Spleen (tissue), 11 donors: ENCODE results near the gene GALNT18. TPM values are rescaled to one million over a fixed set of nuclear protein-coding genes. Genes with fewer than 3 reads are reported as not detected.

ENCODE experiments used
- DNase-seq: peaks from one replicate; pipeline ENCODE4 v3.0.0-alpha.2; 2020
- H3K27ac ChIP-seq, 8 donors: fragments of 200-600 bp; sonication (generic) in 7 of 8; 1 replicate in 4 of 8; 2 replicates in 4 of 8; pipeline versions ENCODE4 v1.5.0 to v1.8.0; 2016 to 2021; ENCODE audit warnings: inconsistent platforms in 4 of 8, mild to moderate bottlenecking in 4 of 8, moderate library complexity in 1 of 8
- H3K27me3 ChIP-seq, 7 donors: fragments of 200-600 bp; sonication (generic) in 6 of 7; replicated peaks in 1 of 7; 1 replicate in 4 of 7; 2 replicates in 3 of 7; pipeline versions ENCODE4 v1.5.0 to v1.8.0; 2016 to 2021; ENCODE audit warnings: inconsistent platforms in 3 of 7, mild to moderate bottlenecking in 1 of 7
- H3K36me3 ChIP-seq, 6 donors: fragments of 200-600 bp; sonication (generic) in 5 of 6; 1 replicate in 4 of 6; 2 replicates in 2 of 6; pipeline versions ENCODE4 v1.5.0 to v1.8.0; 2016 to 2021; ENCODE audit warnings: inconsistent platforms in 2 of 6
- H3K4me1 ChIP-seq, 6 donors: fragments of 200-600 bp; sonication (generic) in 5 of 6; 1 replicate in 3 of 6; 2 replicates in 3 of 6; pipeline versions ENCODE4 v1.5.0 to v1.8.0; 2016 to 2021; ENCODE audit warnings: inconsistent platforms in 3 of 6
- H3K4me3 ChIP-seq, 8 donors: fragments of 200-600 bp; sonication (generic) in 7 of 8; 1 replicate in 4 of 8; 2 replicates in 4 of 8; pipeline versions ENCODE4 v1.5.0 to v1.8.0; 2016 to 2021; ENCODE audit warnings: inconsistent platforms in 4 of 8, mild to moderate bottlenecking in 4 of 8, moderate library complexity in 2 of 8
- H3K9me3 ChIP-seq, 8 donors: fragments of 200-600 bp; sonication (generic) in 7 of 8; 1 replicate in 4 of 8; 2 replicates in 4 of 8; pipeline versions ENCODE4 v1.5.0 to v1.8.0; 2016 to 2021; ENCODE audit warnings: inconsistent platforms in 4 of 8
- CTCF ChIP-seq, 11 experiments: fragments of 200-600 bp in 7 of 11; fragments of 450-650 bp in 4 of 11; sonication (generic) in 4 of 11; IDR thresholded peaks in 8 of 11; conservative IDR thresholded peaks in 3 of 11; 1 replicate in 7 of 11; 2 replicates in 4 of 11; pipeline versions ENCODE4 v1.4.0 to v1.8.0; 2016 to 2021; ENCODE audit warnings: antibody characterized with exemption in 11 of 11, inconsistent platforms in 4 of 11, mild to moderate bottlenecking in 1 of 11
- POLR2A ChIP-seq, 3 donors: fragments of 450-650 bp; IDR thresholded peaks; one replicate each; pipeline ENCODE4 v1.5.1; 2017; ENCODE audit warnings: antibody characterized with exemption in 3 of 3, mild to moderate bottlenecking in 1 of 3
- POLR2AphosphoS5 ChIP-seq, 3 donors: sonication (generic); formaldehyde crosslinking; IDR thresholded peaks; one replicate each; pipeline ENCODE4 v1.5.1; 2017; ENCODE audit warnings: antibody characterized with exemption in 3 of 3
- WGBS, 5 donors: extraction: QIAGEN DNeasy Blood & Tissue Kit in 3 of 5; methylation state at CpG; one replicate each; pipeline versions ENCODE4 v1.1.5 to v1.1.7; 2013 to 2018; 5-methylcytosine and 5-hydroxymethylcytosine counted together
- intact Hi-C: fragments of 100-400 bp; cut with DNase I; formaldehyde crosslinking; loops from one replicate; pipeline ENCODE4 v1.15.0; 2023; ENCODE audit warnings: low total_unique reads
- polyA plus RNA-seq, 3 donors: library from polyadenylated mRNA; stranded (reverse); fragments of 200-250 nt; gene quantifications; one replicate each; pipeline ENCODE4 v1.2.1, GENCODE V29; 2013
- total RNA-seq, 7 donors: library from RNA; depleted of rRNA in 3 of 7; stranded (reverse); fragments of >200 nt in 3 of 7; fragmentation: NEBNext Ultra II Directional in 4 of 7; extraction: Animal tissue kit (Norgen Biotek cat#: 25700) in 4 of 7; gene quantifications; one replicate each; pipeline versions ENCODE4 v1.1.0 to v1.2.1, GENCODE V29; 2016 to 2021
- donor health status: healthy with polysubstance abuse.
- donor health status: DM: no; HTN: no; CAD: no; lungs with moderate emphysema.
- donor health status: DM: no; HTN: no; CAD: no.
- donor health status: Bipolar disorder and iron deficiency.
- donor health status: healthy.
- donor health status: DM: no; HTN: no; CAD: no.
- donor health status: DM: yes; HTN: yes; CAD: no.

The GALNT18 gene
- total and polyA plus RNA-seq, 10 donors: 0.87 to 6.9 (median 3.9) TPM

DNA sequence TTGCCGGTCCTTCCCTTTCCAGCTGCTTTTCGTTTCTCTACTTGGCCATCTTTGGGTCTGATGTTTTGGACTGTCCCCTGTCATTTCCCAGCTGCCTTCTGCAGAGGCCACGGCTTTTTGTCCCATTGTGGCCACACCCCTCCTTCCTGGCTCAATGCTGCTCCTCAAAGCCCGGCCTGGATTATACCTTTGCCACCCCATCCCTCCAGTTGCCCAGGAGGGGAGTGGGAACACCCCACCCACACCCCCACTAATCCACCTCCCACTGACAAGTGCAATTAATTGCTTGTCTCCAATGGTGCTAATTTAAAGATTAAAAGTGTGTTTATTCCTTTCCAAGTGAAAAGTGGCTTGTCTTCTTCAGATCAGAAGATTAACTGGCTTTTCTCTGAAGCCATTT lies 234.6 kb downstream of the GALNT18 start:
- intact Hi-C loops: no loop called here
- DNase-seq: no peak
- Histone ChIP-seq H3K4me1 (peaks cover 0 to 13% (median 0%) of the 10 kb centered on the region in 6 donors), H3K27me3 (no peaks in the 10 kb centered on the region), H3K4me3 (no peak overlapping the region), H3K27ac (no peak overlapping the region), H3K36me3 (no peaks in the 10 kb centered on the region), H3K9me3 (no peaks in the 10 kb centered on the region)
- 63 to 76% (median 65%) methylated on average over 4 of the region's 4 CpGs for WGBS, 5 donors
- TF ChIP-seq POLR2AphosphoS5 (IDR thresholded peaks at IDR 0.05) (no peak), POLR2A (IDR thresholded peaks at IDR 0.05) (no peak), CTCF (IDR thresholded peaks at IDR 0.05 in 8 of 11, conservative IDR thresholded peaks at IDR 0.05 in 3 of 11) (no peak)

DNA sequence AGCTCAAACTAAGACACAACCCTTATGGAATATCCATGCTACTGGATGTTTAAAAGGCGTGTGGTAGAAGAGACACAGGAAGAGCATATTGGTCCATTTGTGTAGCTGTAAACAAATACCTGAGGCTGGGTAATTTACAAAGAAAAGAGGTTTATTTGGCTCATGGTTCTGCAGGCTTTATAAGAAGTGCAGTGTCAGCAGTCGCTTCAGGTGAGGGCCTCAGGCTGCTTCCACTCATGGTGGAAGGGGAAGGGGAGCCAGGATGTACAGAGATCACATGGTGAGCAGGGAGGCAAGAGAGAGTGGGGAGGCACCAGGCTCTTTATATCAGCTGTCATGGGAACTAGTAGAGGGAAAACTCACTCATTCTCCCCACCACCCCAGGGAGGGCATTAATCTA lies 237.0 kb downstream of the GALNT18 start:
- no peaks in the 10 kb centered on the region for H3K27me3 ChIP-seq
- whole genome bisulfite sequencing, 5 donors: 88 to 100% (median 92%) methylated on average over 2 of the region's 2 CpGs
- peaks cover 0 to 8% (median 0%) of the 10 kb centered on the region in 6 donors for H3K4me1 ChIP-seq
- no peak for DNase-seq
- H3K27ac ChIP-seq: no peak overlapping the region
- H3K36me3 ChIP-seq: no peaks in the 10 kb centered on the region
- no peaks in the 10 kb centered on the region for H3K9me3 ChIP-seq
- TF ChIP-seq POLR2A (IDR thresholded peaks at IDR 0.05) (no peak), CTCF (IDR thresholded peaks at IDR 0.05 in 8 of 11, conservative IDR thresholded peaks at IDR 0.05 in 3 of 11) (no peak), POLR2AphosphoS5 (IDR thresholded peaks at IDR 0.05) (no peak)
- intact Hi-C loops: no loop called here
- H3K4me3 ChIP-seq: no peak overlapping the region

DNA sequence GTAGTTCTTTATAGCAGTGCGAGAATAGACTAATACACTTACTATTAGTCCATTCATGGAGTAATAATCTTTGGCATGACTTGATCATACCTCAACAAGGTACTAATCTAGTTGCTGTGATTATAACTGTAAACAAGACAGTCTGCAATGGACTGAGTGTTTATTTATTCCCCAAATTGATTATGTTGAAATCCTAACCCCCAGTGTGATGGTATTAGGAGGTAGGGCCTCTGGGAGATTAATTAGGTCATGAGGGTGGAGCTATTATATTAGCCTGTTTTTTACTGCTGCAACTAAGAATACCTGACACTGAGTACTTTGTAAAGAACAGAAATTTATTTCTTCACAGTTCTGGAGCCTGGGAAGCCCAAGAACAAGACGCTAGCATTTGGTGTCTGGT lies 237.8 kb downstream of the GALNT18 start:
- intact Hi-C loops: no loop called here
- Histone ChIP-seq H3K4me1 (peaks cover 0 to under 1% (median 0%) of the 10 kb centered on the region in 6 donors), H3K4me3 (no peak overlapping the region), H3K27ac (no peak overlapping the region), H3K9me3 (no peaks in the 10 kb centered on the region), H3K36me3 (no peaks in the 10 kb centered on the region), H3K27me3 (no peaks in the 10 kb centered on the region)
- no peak for DNase-seq
- TF ChIP-seq CTCF (IDR thresholded peaks at IDR 0.05 in 8 of 11, conservative IDR thresholded peaks at IDR 0.05 in 3 of 11) (no peak), POLR2AphosphoS5 (IDR thresholded peaks at IDR 0.05) (no peak), POLR2A (IDR thresholded peaks at IDR 0.05) (no peak)
- 82 to 94% (median 93%) methylated on average over 2 of the region's 2 CpGs for WGBS, 5 donors

DNA sequence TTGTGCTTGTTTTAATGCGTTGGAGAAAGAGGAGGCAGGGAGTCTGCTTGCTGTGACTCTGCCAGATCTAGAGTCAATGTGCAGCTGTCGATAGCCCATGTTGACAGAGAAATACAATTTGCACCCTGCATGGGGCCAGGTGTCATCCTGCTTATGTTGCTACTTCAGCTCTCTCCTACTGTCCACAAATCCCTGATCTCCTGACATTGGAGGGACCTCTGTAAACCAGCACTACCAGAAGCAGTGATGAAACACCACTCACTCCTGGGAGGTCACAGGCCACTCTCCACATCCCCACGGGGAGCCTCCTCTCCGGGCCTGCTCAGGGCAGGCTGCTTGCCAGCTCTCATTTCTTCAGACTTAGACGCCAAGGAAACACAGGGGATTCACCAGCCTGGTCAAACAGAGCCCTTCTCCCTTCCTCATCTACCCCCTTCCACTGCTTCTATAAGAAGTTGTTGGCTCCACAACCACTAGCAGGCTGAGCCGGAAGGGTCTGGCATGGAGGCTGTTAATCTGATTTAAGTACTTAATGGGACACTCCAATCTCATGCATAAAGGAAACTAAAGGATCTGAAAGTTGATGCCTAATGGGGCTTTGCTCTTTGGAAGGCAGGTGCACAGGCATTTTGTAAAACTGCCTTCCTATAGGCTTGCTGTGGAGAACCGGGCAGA lies 238.8 kb downstream of the GALNT18 start:
- H3K27ac ChIP-seq: no peak overlapping the region
- no peak overlapping the region for H3K4me3 ChIP-seq
- no peaks in the 10 kb centered on the region for H3K4me1 ChIP-seq
- no peak for DNase-seq
- H3K9me3 ChIP-seq: no peaks in the 10 kb centered on the region
- no peak for TF ChIP-seq CTCF (IDR thresholded peaks at IDR 0.05 in 8 of 11, conservative IDR thresholded peaks at IDR 0.05 in 3 of 11)
- TF ChIP-seq POLR2A (IDR thresholded peaks at IDR 0.05): no peak
- TF ChIP-seq POLR2AphosphoS5 (IDR thresholded peaks at IDR 0.05): no peak
- H3K27me3 ChIP-seq: no peaks in the 10 kb centered on the region
- no peaks in the 10 kb centered on the region for H3K36me3 ChIP-seq
- WGBS, 5 donors: 79 to 88% (median 82%) methylated on average over 7 of the region's 7 CpGs
- intact Hi-C loops: no loop called here
